ENCODE measurements around the gene BUD23.

BUD23 gene

DNA sequence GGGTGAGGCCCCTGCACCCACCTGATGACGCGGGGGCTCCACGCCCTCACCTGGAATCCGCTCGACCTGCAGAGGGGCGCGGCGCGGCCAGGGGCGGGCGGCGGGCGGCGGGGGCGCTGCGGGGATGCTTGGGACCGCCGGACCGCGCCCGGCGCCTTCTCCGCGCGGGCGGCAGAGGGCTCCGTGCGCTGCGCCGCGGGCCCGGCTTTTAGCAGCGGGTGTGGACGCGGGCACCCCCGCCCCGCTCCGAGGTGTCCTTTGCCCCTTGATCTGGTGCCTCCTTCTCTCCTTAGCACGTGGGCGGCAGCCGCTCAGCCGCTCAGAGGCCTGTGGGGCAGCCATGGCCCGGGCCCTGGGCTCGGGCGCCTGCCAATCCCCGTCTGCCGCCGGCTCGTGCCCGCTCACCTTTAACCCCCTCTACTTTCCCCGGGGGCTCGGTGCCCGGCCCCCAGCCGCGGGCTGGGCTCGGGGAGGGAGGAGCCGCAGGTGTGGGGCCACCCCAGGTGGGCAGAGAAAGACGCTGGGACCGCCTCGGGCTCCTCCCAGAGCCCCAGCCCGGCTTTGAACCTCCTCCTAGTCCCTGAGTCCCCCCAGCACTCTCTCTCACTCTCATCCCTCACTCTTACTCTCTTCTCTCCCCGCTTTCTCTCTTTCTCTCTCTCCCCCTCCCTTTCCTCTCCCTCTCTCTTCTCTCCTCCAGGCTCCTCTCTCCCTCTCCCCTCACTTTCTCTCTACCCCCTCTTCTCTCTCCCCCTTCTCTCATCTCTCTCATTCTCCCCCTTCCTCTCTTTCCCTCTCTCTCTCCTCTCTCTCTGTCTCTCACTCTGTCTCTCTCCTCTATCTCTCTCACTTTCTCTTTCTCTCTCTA, 35.4 kb upstream of the BUD23 start:
- TF ChIP-seq, protein P1, sequence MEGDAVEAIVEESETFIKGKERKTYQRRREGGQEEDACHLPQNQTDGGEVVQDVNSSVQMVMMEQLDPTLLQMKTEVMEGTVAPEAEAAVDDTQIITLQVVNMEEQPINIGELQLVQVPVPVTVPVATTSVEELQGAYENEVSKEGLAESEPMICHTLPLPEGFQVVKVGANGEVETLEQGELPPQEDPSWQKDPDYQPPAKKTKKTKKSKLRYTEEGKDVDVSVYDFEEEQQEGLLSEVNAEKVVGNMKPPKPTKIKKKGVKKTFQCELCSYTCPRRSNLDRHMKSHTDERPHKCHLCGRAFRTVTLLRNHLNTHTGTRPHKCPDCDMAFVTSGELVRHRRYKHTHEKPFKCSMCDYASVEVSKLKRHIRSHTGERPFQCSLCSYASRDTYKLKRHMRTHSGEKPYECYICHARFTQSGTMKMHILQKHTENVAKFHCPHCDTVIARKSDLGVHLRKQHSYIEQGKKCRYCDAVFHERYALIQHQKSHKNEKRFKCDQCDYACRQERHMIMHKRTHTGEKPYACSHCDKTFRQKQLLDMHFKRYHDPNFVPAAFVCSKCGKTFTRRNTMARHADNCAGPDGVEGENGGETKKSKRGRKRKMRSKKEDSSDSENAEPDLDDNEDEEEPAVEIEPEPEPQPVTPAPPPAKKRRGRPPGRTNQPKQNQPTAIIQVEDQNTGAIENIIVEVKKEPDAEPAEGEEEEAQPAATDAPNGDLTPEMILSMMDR (conservative IDR thresholded peaks at IDR 0.05; ENCODE audit: low read depth, low read length) = no peak
- H4K20me1 ChIP-seq (ENCODE audit: insufficient read depth) = no peaks in the 10 kb centered on the region
- H3K79me2 ChIP-seq (ENCODE audit: insufficient read depth, low read depth) = no peaks in the 10 kb centered on the region
- no peaks in the 10 kb centered on the region for H3K36me3 ChIP-seq (ENCODE audit: insufficient read depth)
- H3K4me2 ChIP-seq = peak overlapping the region; percentile 74
- H3K9ac ChIP-seq = peak overlapping the region; percentile 29; the same call in 1 of the 2 replicates
- H2AFZ ChIP-seq (ENCODE audit: low read depth) = peak overlapping the region; percentile 75
- no peak overlapping the region for H3K27ac ChIP-seq
- no peaks in the 10 kb centered on the region for H3K4me1 ChIP-seq (ENCODE audit: low read depth, poor library complexity, severe bottlenecking)
- no peak overlapping the region for H3K4me3 ChIP-seq (IDR thresholded peaks at IDR 0.05; ENCODE audit: insufficient read depth, low read depth, low read length)
- peaks cover 68% of the 10 kb centered on the region for H3K27me3 ChIP-seq (ENCODE audit: insufficient read depth, low read depth)

DNA sequence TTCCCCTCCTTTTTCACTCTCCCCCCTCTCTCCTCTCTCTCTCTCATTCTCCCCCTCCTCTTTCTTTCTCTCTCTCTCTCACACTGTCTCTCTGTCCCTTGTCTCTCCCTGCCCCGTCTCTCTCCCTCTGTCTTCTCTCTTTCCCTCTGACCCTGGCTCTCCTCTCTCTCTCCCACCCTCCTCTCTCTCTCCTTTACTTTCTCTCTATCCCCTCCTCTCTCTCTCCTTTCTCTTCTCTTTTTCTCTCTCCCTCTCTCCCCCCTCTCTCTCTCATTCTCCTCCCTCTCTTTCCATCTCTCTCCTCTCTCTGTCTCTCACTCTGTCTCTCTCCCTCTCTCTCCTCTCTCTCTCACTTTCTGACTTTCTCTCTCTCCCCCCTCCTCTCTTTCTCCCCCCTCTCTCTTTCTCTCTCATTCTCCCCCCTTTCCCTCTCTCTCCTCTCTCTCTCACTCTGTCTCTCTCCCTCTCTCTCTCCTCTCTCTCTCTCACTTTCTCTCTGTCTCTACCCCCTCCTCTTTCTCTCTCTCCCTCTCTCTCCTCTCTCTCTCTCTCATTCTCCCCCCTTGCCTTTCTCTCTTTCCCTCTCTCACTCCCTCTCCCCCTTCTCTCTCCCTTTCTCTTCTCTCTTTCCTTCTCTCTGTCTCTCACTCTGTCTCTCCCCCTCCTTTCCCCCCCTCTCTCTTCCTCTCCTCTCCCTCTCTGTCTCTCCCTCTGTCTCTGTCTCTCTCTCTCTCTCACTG, 34.6 kb upstream of the BUD23 start:
- Histone ChIP-seq H4K20me1 (ENCODE audit: insufficient read depth) (no peaks in the 10 kb centered on the region), H2AFZ (ENCODE audit: low read depth) (no peak overlapping the region), H3K4me1 (ENCODE audit: low read depth, poor library complexity, severe bottlenecking) (no peaks in the 10 kb centered on the region), H3K27ac (no peak overlapping the region), H3K27me3 (ENCODE audit: insufficient read depth, low read depth) (peaks cover 67% of the 10 kb centered on the region), H3K4me2 (0 out of 2 replicates have a peak overlapping the region, but pooled peaks have one; percentile 74), H3K36me3 (ENCODE audit: insufficient read depth) (no peaks in the 10 kb centered on the region), H3K79me2 (ENCODE audit: insufficient read depth, low read depth) (no peaks in the 10 kb centered on the region), H3K4me3 (IDR thresholded peaks at IDR 0.05; ENCODE audit: insufficient read depth, low read depth, low read length) (no peak overlapping the region), H3K9ac (no peak overlapping the region)
- TF ChIP-seq, protein P1 (conservative IDR thresholded peaks at IDR 0.05; ENCODE audit: low read depth, low read length) = no peak

DNA sequence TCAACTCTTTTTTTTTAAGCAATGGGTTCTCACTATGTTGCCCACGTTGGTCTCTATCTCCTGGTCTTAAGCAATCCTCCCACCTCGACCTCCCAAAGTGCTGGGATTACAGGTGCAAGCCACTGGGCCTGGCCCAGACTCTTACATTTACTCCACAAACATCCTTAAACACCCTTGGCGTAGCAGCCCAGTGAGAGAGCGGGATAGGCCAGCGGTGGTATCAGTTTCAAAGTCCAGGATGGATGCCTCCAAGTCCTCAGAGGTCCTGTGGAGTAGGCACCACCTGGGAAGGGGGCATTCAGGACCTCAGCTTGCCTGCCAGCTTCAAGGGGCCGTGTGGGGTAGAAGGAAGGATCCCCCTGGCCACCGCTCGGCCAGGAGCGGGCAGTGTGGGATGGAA, 33.8 kb upstream of the BUD23 start:
- Histone ChIP-seq H3K4me3 (IDR thresholded peaks at IDR 0.05; ENCODE audit: insufficient read depth, low read depth, low read length) (no peak overlapping the region), H3K36me3 (ENCODE audit: insufficient read depth) (no peaks in the 10 kb centered on the region), H3K27me3 (ENCODE audit: insufficient read depth, low read depth) (peaks cover 60% of the 10 kb centered on the region), H2AFZ (ENCODE audit: low read depth) (no peak overlapping the region), H4K20me1 (ENCODE audit: insufficient read depth) (no peaks in the 10 kb centered on the region), H3K4me1 (ENCODE audit: low read depth, poor library complexity, severe bottlenecking) (no peaks in the 10 kb centered on the region), H3K4me2 (no peak overlapping the region), H3K27ac (no peak overlapping the region), H3K79me2 (ENCODE audit: insufficient read depth, low read depth) (no peaks in the 10 kb centered on the region), H3K9ac (no peak overlapping the region)
- TF ChIP-seq, protein P1 (conservative IDR thresholded peaks at IDR 0.05; ENCODE audit: low read depth, low read length) = no peak

DNA sequence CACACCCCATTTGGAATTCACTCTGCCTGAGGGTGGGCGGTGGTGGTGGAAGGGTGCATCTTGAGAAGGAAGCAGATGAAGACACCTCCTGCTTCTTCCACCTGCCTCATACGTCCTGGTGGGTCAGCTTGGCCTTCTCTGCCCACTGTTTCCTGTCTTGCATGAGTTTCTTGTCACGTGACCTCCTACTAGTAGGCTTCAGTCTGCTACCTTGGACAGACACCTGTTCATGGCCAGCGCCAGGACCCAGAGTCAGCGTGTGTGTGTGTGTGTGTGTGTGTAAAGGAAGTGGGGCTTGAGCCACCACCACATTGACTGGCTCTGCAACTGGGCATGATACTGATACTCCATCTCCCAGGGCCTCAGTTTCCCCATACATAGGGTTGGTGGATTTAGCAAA, 32.9 kb upstream of the BUD23 start:
- H3K27me3 ChIP-seq (ENCODE audit: insufficient read depth, low read depth) = peaks cover 53% of the 10 kb centered on the region
- no peaks in the 10 kb centered on the region for H4K20me1 ChIP-seq (ENCODE audit: insufficient read depth)
- H3K79me2 ChIP-seq (ENCODE audit: insufficient read depth, low read depth) = no peaks in the 10 kb centered on the region
- no peak overlapping the region for H3K9ac ChIP-seq
- no peaks in the 10 kb centered on the region for H3K36me3 ChIP-seq (ENCODE audit: insufficient read depth)
- H3K4me2 ChIP-seq = no peak overlapping the region
- no peak overlapping the region for H2AFZ ChIP-seq (ENCODE audit: low read depth)
- no peaks in the 10 kb centered on the region for H3K4me1 ChIP-seq (ENCODE audit: low read depth, poor library complexity, severe bottlenecking)
- no peak overlapping the region for H3K4me3 ChIP-seq (IDR thresholded peaks at IDR 0.05; ENCODE audit: insufficient read depth, low read depth, low read length)
- H3K27ac ChIP-seq = no peak overlapping the region
- TF ChIP-seq, protein P1 (conservative IDR thresholded peaks at IDR 0.05; ENCODE audit: low read depth, low read length) = no peak
